ENCODE data around the gene ATXN2L. TPM values are rescaled to one million over a fixed set of nuclear protein-coding genes. Genes with fewer than 3 reads are reported as not detected.
A peak's percentile ranks its signal among the peaks of the same experiment; 100 is the strongest.

Gene ATXN2L
- total RNA-seq, 2 donors from 2014 or later = 263 to 336 TPM

GRCh38 chr16:28844226-28844885 lies 21.6 kb downstream of the ATXN2L start:
- Mint-ChIP-seq H3K4me3 (peak overlapping the region; percentile 97), H3K27me3 (no peaks in the 10 kb centered on the region), H3K9me3 (no peaks in the 10 kb centered on the region), H3K4me1 (ENCODE audit: low read depth in 2 of 2) (peaks cover 29 to 35% of the 10 kb centered on the region in 2 donors), H3K36me3 (peaks cover 9% of the 10 kb centered on the region), H3K27ac (peak overlapping the region; percentile 98 to 99)
- ATAC-seq (no peak), DNase-seq (ENCODE audit: low spot score) (no peak)

DNA sequence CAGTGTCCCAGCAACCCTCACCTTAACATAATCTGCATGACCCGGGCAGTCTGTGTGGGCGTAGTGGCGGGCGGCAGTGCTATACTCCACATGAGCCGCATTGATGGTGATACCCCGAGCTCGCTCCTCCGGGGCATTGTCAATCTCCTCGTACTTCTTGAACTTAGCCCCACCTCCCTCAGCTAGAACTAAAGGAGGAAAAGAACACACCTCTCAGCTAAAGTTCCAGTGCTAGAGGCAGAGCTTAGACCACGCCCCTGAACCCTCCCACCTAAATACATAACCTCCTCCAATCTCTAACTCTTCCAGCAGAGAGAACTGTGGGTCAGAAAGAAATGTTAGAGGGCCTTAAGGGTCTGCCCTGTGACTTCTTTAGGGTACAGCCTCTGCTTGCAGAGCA lies 22.5 kb downstream of the ATXN2L start:
- Mint-ChIP-seq H3K27ac (peak overlapping the region; percentile 98 to 99), H3K9me3 (no peaks in the 10 kb centered on the region), H3K36me3 (peaks cover 9% of the 10 kb centered on the region), H3K4me3 (peak overlapping the region; percentile 97), H3K4me1 (ENCODE audit: low read depth in 2 of 2) (peaks cover 29 to 35% of the 10 kb centered on the region in 2 donors), H3K27me3 (no peaks in the 10 kb centered on the region)
- ATAC-seq (no peak), DNase-seq (ENCODE audit: low spot score) (no peak)

- H3K27me3 Mint-ChIP-seq = no peaks in the 10 kb centered on the region
- peak overlapping the region; percentile 98 to 99 for H3K27ac Mint-ChIP-seq
- DNase-seq (ENCODE audit: low spot score) (no peak), ATAC-seq (peak in 1 of 2 donors; percentile 0)
- H3K9me3 Mint-ChIP-seq = no peaks in the 10 kb centered on the region
- H3K36me3 Mint-ChIP-seq = peaks cover 9% of the 10 kb centered on the region
- H3K4me1 Mint-ChIP-seq (ENCODE audit: low read depth in 2 of 2) = peaks cover 29 to 35% of the 10 kb centered on the region in 2 donors
- peak overlapping the region; percentile 97 for H3K4me3 Mint-ChIP-seq
Observed at GRCh38 chr16:28845761-28846079, 22.9 kb downstream of the ATXN2L start.

DNA sequence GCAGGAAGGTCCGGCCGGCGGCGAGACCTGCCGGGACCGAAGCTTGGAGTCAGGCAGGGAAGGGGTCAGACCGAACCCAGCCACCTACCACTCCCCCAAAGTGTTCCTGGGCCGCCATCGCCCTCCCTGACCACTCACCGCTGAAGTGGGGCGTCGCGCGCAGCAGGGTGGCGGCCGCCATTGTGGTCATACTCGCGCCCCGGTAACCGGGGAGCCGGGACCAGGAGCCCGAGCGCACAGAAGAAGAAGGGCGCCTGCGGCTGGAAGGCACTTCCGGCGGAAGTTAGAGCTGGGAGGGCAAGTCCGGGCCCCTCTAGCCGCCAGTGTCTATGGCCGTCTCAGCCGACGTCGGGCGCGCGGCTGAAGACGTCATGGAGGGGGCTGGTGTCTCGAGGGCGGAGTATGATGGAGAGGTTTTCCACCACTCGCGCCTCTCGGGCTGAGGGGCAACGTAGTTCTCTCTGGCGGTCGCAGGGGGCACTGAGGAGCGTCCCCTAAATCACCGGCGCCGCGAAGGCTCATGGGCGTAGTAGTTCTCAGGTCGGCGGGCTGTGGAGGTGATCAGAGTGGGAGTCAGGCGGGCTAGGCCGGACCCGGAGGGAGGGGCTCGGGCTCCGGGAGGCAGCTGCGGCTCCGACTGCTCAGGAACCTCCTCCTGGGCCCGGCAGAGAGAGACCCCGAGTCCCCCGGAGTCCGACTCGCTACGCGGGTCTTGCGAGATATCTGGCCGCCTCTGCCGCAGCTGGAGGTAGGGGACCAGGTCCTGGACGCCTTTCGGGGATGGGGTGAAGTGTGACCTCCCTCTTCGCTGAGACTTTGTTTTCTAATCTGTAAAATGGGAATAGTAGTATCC lies 23.5 kb downstream of the ATXN2L start, which contains the start of gene TUFM:
Gene TUFM (minus strand): TSS at position 269 of the 853 bp plus-strand sequence. CDS start 79 bp downstream, at position 190.
- Mint-ChIP-seq H3K36me3 (peaks cover 9% of the 10 kb centered on the region), H3K4me3 (peak within 1 kb of the TSS; percentile 97), H3K27me3 (no peaks in the 10 kb centered on the region), H3K27ac (peak within 1 kb of the TSS; percentile 98 to 99), H3K4me1 (ENCODE audit: low read depth in 2 of 2) (peaks cover 29 to 35% of the 10 kb centered on the region in 2 donors), H3K9me3 (no peaks in the 10 kb centered on the region)
- DNase-seq (ENCODE audit: low spot score) = peak; percentile 99
- peak; percentile 97 to 98 for ATAC-seq

DNA sequence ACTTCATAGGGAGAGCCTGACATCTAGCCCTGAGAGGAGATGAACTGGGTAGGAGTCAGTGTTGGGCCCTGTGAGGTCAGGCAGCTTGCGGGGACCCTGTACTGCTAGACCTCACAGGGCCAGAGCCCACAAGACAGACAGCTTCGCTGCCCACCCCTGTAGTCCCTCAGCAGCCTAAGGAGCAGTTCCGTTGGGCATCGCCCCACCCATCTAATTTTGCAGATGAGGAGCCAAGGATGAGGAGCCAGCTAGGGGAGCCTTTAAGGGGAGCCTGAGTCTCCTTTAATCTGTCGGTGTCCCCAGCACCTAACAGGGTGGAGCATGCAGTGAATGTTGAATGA lies 24.1 kb downstream of the ATXN2L start:
- peak overlapping the region; percentile 98 to 99 for H3K27ac Mint-ChIP-seq
- H3K4me1 Mint-ChIP-seq (ENCODE audit: low read depth in 2 of 2) = peaks cover 29 to 35% of the 10 kb centered on the region in 2 donors
- H3K27me3 Mint-ChIP-seq = no peaks in the 10 kb centered on the region
- DNase-seq (ENCODE audit: low spot score) (no peak), ATAC-seq (peak; percentile 1 to 29)
- peak overlapping the region; percentile 97 for H3K4me3 Mint-ChIP-seq
- H3K9me3 Mint-ChIP-seq = no peaks in the 10 kb centered on the region
- peaks cover 9% of the 10 kb centered on the region for H3K36me3 Mint-ChIP-seq

DNA sequence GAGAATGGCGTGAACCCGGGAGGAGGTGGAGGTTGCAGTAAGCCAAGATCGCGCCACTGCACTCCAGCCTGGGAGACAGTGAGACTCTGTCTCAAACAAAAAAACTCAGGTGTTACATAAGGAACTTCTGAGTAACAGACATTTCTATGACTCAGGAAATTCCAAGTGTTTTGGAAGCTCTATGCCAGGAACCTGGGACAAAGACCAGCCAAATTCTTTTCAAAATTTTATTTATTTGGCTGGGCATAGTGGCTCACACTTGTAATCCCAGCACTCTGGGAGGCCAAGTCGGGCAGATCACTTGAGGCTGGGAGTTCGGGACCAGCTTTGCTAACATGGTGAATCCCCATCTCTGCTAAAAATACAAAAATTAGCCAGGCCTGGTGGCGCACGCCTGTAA lies 35.6 kb downstream of the ATXN2L start:
- no peak for DNase-seq (ENCODE audit: low spot score)
- no peak overlapping the region for H3K4me3 Mint-ChIP-seq
- H3K4me1 Mint-ChIP-seq (ENCODE audit: low read depth in 2 of 2) = peaks cover 5 to 9% of the 10 kb centered on the region in 2 donors
- ATAC-seq = no peak
- no peaks in the 10 kb centered on the region for H3K36me3 Mint-ChIP-seq
- no peak overlapping the region for H3K27ac Mint-ChIP-seq
- H3K27me3 Mint-ChIP-seq = no peaks in the 10 kb centered on the region
- no peaks in the 10 kb centered on the region for H3K9me3 Mint-ChIP-seq

GRCh38 chr16:28859326-28859725 lies 36.5 kb downstream of the ATXN2L start:
- Mint-ChIP-seq H3K36me3 (no peaks in the 10 kb centered on the region), H3K27ac (no peak overlapping the region), H3K27me3 (no peaks in the 10 kb centered on the region), H3K4me1 (ENCODE audit: low read depth in 2 of 2) (peaks cover 9 to 10% of the 10 kb centered on the region in 2 donors), H3K9me3 (no peaks in the 10 kb centered on the region), H3K4me3 (no peak overlapping the region)
- ATAC-seq = no peak
- no peak for DNase-seq (ENCODE audit: low spot score)

DNA sequence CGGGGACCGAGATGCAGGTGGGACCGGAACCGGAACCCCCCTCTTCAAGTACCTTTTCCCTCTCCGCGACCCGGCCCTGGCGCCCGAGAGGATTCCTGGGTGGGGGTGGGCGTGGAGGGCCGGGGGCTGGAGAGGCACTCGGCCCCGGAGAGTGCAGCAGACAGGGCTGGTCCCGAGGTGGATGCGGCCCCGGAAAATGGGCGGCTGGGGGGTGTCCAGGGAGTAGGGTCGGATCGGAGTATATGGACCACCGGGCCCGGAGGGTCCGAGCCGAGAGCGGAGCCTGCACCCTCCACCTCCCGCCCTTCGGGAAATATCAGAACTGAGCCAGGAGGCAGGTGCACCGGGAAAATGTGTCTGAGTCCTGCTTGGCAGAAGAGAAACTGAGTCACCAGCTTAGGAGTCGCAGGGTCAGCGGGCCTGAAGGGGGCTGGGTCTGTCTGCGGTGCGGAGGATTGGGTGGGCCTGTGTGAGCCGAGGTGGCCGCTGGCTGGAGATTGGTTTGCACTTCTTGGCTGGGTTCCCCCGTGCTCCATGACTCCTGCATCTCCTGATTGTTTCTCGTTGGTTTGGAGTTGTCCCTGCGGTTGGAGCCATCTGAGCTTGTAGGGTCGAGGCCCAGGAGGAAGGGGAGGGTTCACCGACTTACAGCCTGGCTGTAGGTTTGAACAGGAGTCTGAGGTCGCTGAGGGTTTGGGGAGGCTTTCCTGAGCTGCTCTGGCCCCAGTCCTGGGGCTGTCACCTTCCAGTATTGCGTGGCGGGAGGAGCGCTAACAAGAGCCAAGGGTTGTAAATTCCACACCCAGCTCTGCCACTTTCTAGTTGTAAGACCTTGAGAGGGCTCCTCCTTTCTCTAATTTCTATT lies 41.4 kb downstream of the ATXN2L start:
- ATAC-seq (peak in 1 of 2 donors; percentile 2), DNase-seq (ENCODE audit: low spot score) (peak; percentile 59)
- H3K27me3 Mint-ChIP-seq = no peaks in the 10 kb centered on the region
- H3K4me1 Mint-ChIP-seq (ENCODE audit: low read depth in 2 of 2) = peaks cover 26% of the 10 kb centered on the region in 2 donors
- peak overlapping the region; percentile 96 for H3K4me3 Mint-ChIP-seq
- H3K9me3 Mint-ChIP-seq = no peaks in the 10 kb centered on the region
- peak overlapping the region; percentile 96 to 98 for H3K27ac Mint-ChIP-seq
- no peaks in the 10 kb centered on the region for H3K36me3 Mint-ChIP-seq

GRCh38 chr16:28865001-28865688 lies 42.3 kb downstream of the ATXN2L start:
- no peak for ATAC-seq
- no peaks in the 10 kb centered on the region for H3K27me3 Mint-ChIP-seq
- no peaks in the 10 kb centered on the region for H3K9me3 Mint-ChIP-seq
- H3K4me3 Mint-ChIP-seq = peak overlapping the region; percentile 96
- peaks cover 8% of the 10 kb centered on the region for H3K36me3 Mint-ChIP-seq
- H3K4me1 Mint-ChIP-seq (ENCODE audit: low read depth in 2 of 2) = peaks cover 26% of the 10 kb centered on the region in 2 donors
- DNase-seq (ENCODE audit: low spot score) = peak; percentile 58
- H3K27ac Mint-ChIP-seq = peak overlapping the region; percentile 96 to 98

- Mint-ChIP-seq H3K36me3 (peaks cover 11% of the 10 kb centered on the region), H3K27ac (peak overlapping the region; percentile 21 to 98), H3K4me3 (peak overlapping the region; percentile 42), H3K27me3 (no peaks in the 10 kb centered on the region), H3K9me3 (no peaks in the 10 kb centered on the region), H3K4me1 (ENCODE audit: low read depth in 2 of 2) (peaks cover 21 to 26% of the 10 kb centered on the region in 2 donors)
- DNase-seq (ENCODE audit: low spot score) = peak; percentile 58
- ATAC-seq = no peak
Observed at GRCh38 chr16:28865722-28866453, 43.1 kb downstream of the ATXN2L start.

DNA sequence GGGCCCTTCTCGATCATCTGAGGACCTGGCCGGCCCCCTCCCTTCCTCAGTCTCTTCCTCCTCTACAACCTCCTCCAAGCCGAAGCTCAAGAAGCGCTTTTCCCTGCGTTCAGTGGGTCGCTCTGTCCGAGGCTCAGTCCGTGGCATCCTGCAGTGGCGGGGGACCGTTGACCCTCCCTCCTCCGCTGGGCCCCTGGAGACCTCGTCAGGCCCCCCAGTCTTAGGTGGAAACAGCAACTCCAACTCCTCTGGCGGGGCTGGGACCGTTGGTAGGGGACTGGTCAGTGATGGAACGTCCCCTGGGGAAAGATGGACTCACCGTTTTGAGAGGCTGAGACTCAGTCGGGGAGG lies 43.6 kb downstream of the ATXN2L start:
- DNase-seq (ENCODE audit: low spot score) (peak; percentile 49), ATAC-seq (no peak)
- peak overlapping the region in 1 of 2 donors; percentile 21 for H3K27ac Mint-ChIP-seq
- H3K4me1 Mint-ChIP-seq (ENCODE audit: low read depth in 2 of 2) = peaks cover 21 to 26% of the 10 kb centered on the region in 2 donors
- H3K36me3 Mint-ChIP-seq = peaks cover 11% of the 10 kb centered on the region
- H3K4me3 Mint-ChIP-seq = peak overlapping the region; percentile 42
- no peaks in the 10 kb centered on the region for H3K9me3 Mint-ChIP-seq
- H3K27me3 Mint-ChIP-seq = no peaks in the 10 kb centered on the region

DNA sequence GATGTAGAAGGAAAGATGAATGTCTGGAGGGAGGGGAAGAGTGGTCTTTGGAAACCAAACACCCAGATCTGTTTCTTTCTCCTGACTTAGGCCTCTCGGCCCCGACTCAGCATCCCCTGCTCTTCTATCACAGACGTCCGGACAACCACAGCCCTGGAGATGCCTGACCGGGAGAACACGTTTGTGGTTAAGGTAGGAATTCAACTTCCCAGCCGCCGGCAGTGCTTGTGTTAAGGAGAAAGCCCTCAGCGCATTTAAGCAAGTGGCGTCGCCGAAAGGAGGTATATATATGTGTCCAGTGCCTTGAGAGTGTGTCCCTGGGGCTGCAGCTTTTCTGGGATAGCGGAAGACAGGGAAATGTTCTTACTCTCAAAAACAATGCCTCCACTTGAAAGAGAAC lies 44.4 kb downstream of the ATXN2L start:
- Mint-ChIP-seq H3K27ac (no peak overlapping the region), H3K4me1 (ENCODE audit: low read depth in 2 of 2) (peaks cover 21 to 26% of the 10 kb centered on the region in 2 donors), H3K27me3 (no peaks in the 10 kb centered on the region), H3K36me3 (peaks cover 11% of the 10 kb centered on the region), H3K9me3 (no peaks in the 10 kb centered on the region), H3K4me3 (no peak overlapping the region)
- ATAC-seq (no peak), DNase-seq (ENCODE audit: low spot score) (peak; percentile 56)

Measured in natural killer cell treated with Interleukin-12 subunit alpha and Interleukin-12 subunit beta and Interleukin-15 and Interleukin-18, amount 100 ng/mL, for 72 hours (primary cell).